HEK293 (cell line): ENCODE data around the gene LDLRAD4.

Experiments used
- CTCF ChIA-PET: fragments of 350-600 bp; formaldehyde crosslinking; extraction: SDS; loops from one replicate; lab custom pipeline; 2021; ENCODE audit warnings: antibody characterized with exemption; lab: Yijun Ruan, JAX
- POLR2A ChIA-PET: fragments of 300-600 bp; formaldehyde crosslinking; extraction: SDS; loops from one replicate; lab custom pipeline; 2020; ENCODE audit warnings: antibody characterized with exemption, inconsistent platforms; lab: Yijun Ruan, JAX
- H3K27ac ChIP-seq: fragments of 200-500 bp; sonication (Bioruptor generic); 2 replicates; pipeline ENCODE4 v1.5.1; 2014; ENCODE audit warnings: low read depth, low read length, control low read depth, inconsistent platforms; ENCODE audit errors: extremely low read depth
- H3K36me3 ChIP-seq, 2 experiments: fragments of 200-500 bp in 1 of 2; sonication (Bioruptor generic) in 1 of 2; 1 replicate in 1 of 2; 2 replicates in 1 of 2; pipeline ENCODE4 v1.5.1; 2014 to 2017; ENCODE audit warnings: inconsistent platforms in 2 of 2, low read length in 2 of 2; ENCODE audit not compliant: control insufficient read depth in 2 of 2, insufficient read depth in 1 of 2
- H3K4me1 ChIP-seq: fragments of 200-500 bp; sonication (Bioruptor generic); 2 replicates; pipeline ENCODE4 v1.5.1; 2014; ENCODE audit warnings: mild to moderate bottlenecking, low read length, inconsistent platforms; ENCODE audit not compliant: control insufficient read depth, insufficient read depth
- H3K4me3 ChIP-seq: 2 replicates; pipeline ENCODE4 v1.5.1; 2011; ENCODE audit warnings: low read depth, mild to moderate bottlenecking, control low read depth, low read length, moderate library complexity
- H3K9me3 ChIP-seq: fragments of 200-500 bp; sonication (Bioruptor generic); 2 replicates; pipeline ENCODE4 v1.5.1; 2014; ENCODE audit warnings: low read depth, low read length, inconsistent platforms; ENCODE audit not compliant: control insufficient read depth, insufficient read depth
- GFI1B ChIP-seq: fragments of 450-650 bp; formaldehyde crosslinking; IDR thresholded peaks from 2 replicates; pipeline ENCODE4 v1.5.1; 2016; ENCODE audit warnings: missing biosample characterization, missing genetic modification characterization
- PATZ1 ChIP-seq: fragments of 450-650 bp; formaldehyde crosslinking; IDR thresholded peaks from 2 replicates; pipeline ENCODE4 v1.5.1; 2016; ENCODE audit warnings: missing biosample characterization, missing genetic modification characterization
- SCRT1 ChIP-seq: fragments of 450-650 bp; formaldehyde crosslinking; IDR thresholded peaks from 2 replicates; pipeline ENCODE4 v1.5.1; 2016; ENCODE audit warnings: missing biosample characterization, missing genetic modification characterization, borderline replicate concordance
- SP7 ChIP-seq: fragments of 450-650 bp; formaldehyde crosslinking; IDR thresholded peaks from 2 replicates; pipeline ENCODE4 v1.5.1; 2016; ENCODE audit warnings: missing biosample characterization, missing genetic modification characterization
- TSHZ1 ChIP-seq: fragments of 450-650 bp; formaldehyde crosslinking; IDR thresholded peaks from 2 replicates; pipeline ENCODE4 v1.5.1; 2016; ENCODE audit warnings: missing biosample characterization, missing genetic modification characterization, borderline replicate concordance
- YY1 ChIP-seq: fragments of 450-650 bp; formaldehyde crosslinking; IDR thresholded peaks from 2 replicates; pipeline ENCODE4 v1.5.1; 2018; ENCODE audit warnings: missing biosample characterization, missing genetic modification characterization
- ZBTB20 ChIP-seq: fragments of 450-650 bp; formaldehyde crosslinking; IDR thresholded peaks from 2 replicates; pipeline ENCODE4 v1.5.1; 2016; ENCODE audit warnings: missing biosample characterization, missing genetic modification characterization
- ZNF121 ChIP-seq: fragments of 450-650 bp; formaldehyde crosslinking; IDR thresholded peaks from 2 replicates; pipeline ENCODE4 v1.5.1; 2016; ENCODE audit warnings: missing biosample characterization, missing genetic modification characterization
- ZNF138 ChIP-seq: fragments of 450-650 bp; formaldehyde crosslinking; IDR thresholded peaks from 2 replicates; pipeline ENCODE4 v1.5.1; 2016; ENCODE audit warnings: missing biosample characterization, missing genetic modification characterization, borderline replicate concordance
- ZNF140 ChIP-seq: fragments of 450-650 bp; formaldehyde crosslinking; IDR thresholded peaks from 2 replicates; pipeline ENCODE4 v1.5.1; 2016; ENCODE audit warnings: missing biosample characterization, missing genetic modification characterization
- ZNF155 ChIP-seq: fragments of 450-650 bp; formaldehyde crosslinking; IDR thresholded peaks from 2 replicates; pipeline ENCODE4 v1.5.1; 2016; ENCODE audit warnings: missing biosample characterization, missing genetic modification characterization
- ZNF19 ChIP-seq: fragments of 450-650 bp; formaldehyde crosslinking; IDR thresholded peaks from 2 replicates; pipeline ENCODE4; 2016; ENCODE audit warnings: missing biosample characterization, missing genetic modification characterization, low read depth
- ZNF2 ChIP-seq: fragments of 450-650 bp; formaldehyde crosslinking; IDR thresholded peaks from 2 replicates; pipeline ENCODE4 v1.5.1; 2016; ENCODE audit warnings: missing biosample characterization, missing genetic modification characterization
- ZNF280C ChIP-seq: fragments of 450-650 bp; formaldehyde crosslinking; IDR thresholded peaks from 2 replicates; pipeline ENCODE4 v1.5.1; 2016; ENCODE audit warnings: missing biosample characterization, missing genetic modification characterization
- ZNF324 ChIP-seq: fragments of 450-650 bp; formaldehyde crosslinking; IDR thresholded peaks from 2 replicates; pipeline ENCODE4 v1.5.1; 2016; ENCODE audit warnings: missing biosample characterization, missing genetic modification characterization
- ZNF391 ChIP-seq: fragments of 450-650 bp; formaldehyde crosslinking; IDR thresholded peaks from 2 replicates; pipeline ENCODE4 v1.5.1; 2016; ENCODE audit warnings: low read depth, missing biosample characterization, missing genetic modification characterization, borderline replicate concordance
- ZNF513 ChIP-seq: fragments of 450-650 bp; IDR thresholded peaks from 2 replicates; pipeline ENCODE4 v1.5.1; 2018; ENCODE audit warnings: missing biosample characterization, missing genetic modification characterization
- ZNF544 ChIP-seq: fragments of 450-650 bp; formaldehyde crosslinking; IDR thresholded peaks from 2 replicates; pipeline ENCODE4 v1.5.0; 2017; ENCODE audit warnings: missing biosample characterization, missing genetic modification characterization
- ZNF548 ChIP-seq: fragments of 450-650 bp; formaldehyde crosslinking; IDR thresholded peaks from 2 replicates; pipeline ENCODE4 v1.5.1; 2016; ENCODE audit warnings: missing biosample characterization, missing genetic modification characterization
- ZNF561 ChIP-seq: fragments of 450-650 bp; IDR thresholded peaks from 2 replicates; pipeline ENCODE4 v1.5.1; 2018; ENCODE audit warnings: missing biosample characterization, missing genetic modification characterization, borderline replicate concordance
- ZNF624 ChIP-seq: fragments of 450-650 bp; formaldehyde crosslinking; IDR thresholded peaks from 2 replicates; pipeline ENCODE4 v1.5.1; 2017; ENCODE audit warnings: missing biosample characterization, missing genetic modification characterization
- ZNF626 ChIP-seq: fragments of 450-650 bp; sonication (Bioruptor Pico); formaldehyde crosslinking; IDR thresholded peaks from 2 replicates; pipeline ENCODE4 v1.5.1; 2018; ENCODE audit warnings: missing biosample characterization, missing genetic modification characterization, inconsistent platforms
- ZNF654 ChIP-seq: fragments of 450-650 bp; formaldehyde crosslinking; IDR thresholded peaks from 2 replicates; pipeline ENCODE4 v1.5.1; 2016; ENCODE audit warnings: low read depth, missing biosample characterization, missing genetic modification characterization
- ZNF658 ChIP-seq: fragments of 450-650 bp; formaldehyde crosslinking; IDR thresholded peaks from 2 replicates; pipeline ENCODE4; 2016; ENCODE audit warnings: missing biosample characterization, missing genetic modification characterization
- ZNF747 ChIP-seq: fragments of 450-650 bp; formaldehyde crosslinking; IDR thresholded peaks from 2 replicates; pipeline ENCODE4 v1.5.1; 2016; ENCODE audit warnings: missing biosample characterization, missing genetic modification characterization
- ZSCAN5A ChIP-seq: fragments of 450-650 bp; formaldehyde crosslinking; IDR thresholded peaks from 2 replicates; pipeline ENCODE4 v1.5.1; 2016; ENCODE audit warnings: missing biosample characterization, missing genetic modification characterization

Gene LDLRAD4

GRCh38 chr18:13510594-13510993 is 292.0 kb downstream of the LDLRAD4 start:
- CTCF ChIA-PET: interaction anchor here (0.6 kb wide), 1 partner anchor 82 kb away, joined by 3 read pairs; no protein-coding TSS in a partner anchor
- Histone ChIP-seq H3K27ac (no peak overlapping the region), H3K4me1 (peaks cover 3% of the 10 kb centered on the region), H3K4me3 (no peak overlapping the region), H3K36me3 (no peaks in the 10 kb centered on the region), H3K9me3 (no peaks in the 10 kb centered on the region)
- POLR2A ChIA-PET: no interaction called here
- TF ChIP-seq ZNF138 (tag by site-specific recombination): no peak
- TF ChIP-seq ZNF624 (tag by site-specific recombination): no peak
- no peak for TF ChIP-seq ZNF2 (tag by site-specific recombination)
- no peak for TF ChIP-seq ZNF19
- no peak for TF ChIP-seq ZNF548
- no peak for TF ChIP-seq ZNF658 (tag by site-specific recombination)
- no peak for TF ChIP-seq ZNF140 (tag by site-specific recombination)
- no peak for TF ChIP-seq ZNF391
- TF ChIP-seq ZNF561 (tag by site-specific recombination): no peak
- TF ChIP-seq TSHZ1: no peak

- ChIA-PET POLR2A (interaction anchor here (2.2 kb wide), 1 partner anchor 11 kb away, joined by 9 read pairs; no protein-coding TSS in a partner anchor), CTCF (interaction anchor here (1.0 kb wide), 1 partner anchor 10 kb away, joined by 3 read pairs; no protein-coding TSS in a partner anchor)
- no peak overlapping the region for H3K4me3 ChIP-seq
- TF ChIP-seq ZNF654 (tag by site-specific recombination) (no peak), ZNF2 (tag by site-specific recombination) (no peak), GFI1B (no peak), ZNF121 (no peak), ZNF544 (tag by site-specific recombination) (no peak), SCRT1 (tag by site-specific recombination) (no peak), ZNF747 (tag by site-specific recombination) (no peak), ZBTB20 (tag by site-specific recombination) (no peak), YY1 (tag by site-specific recombination) (no peak), ZNF513 (tag by site-specific recombination) (no peak), ZNF155 (tag by site-specific recombination) (no peak), SP7 (no peak), ZSCAN5A (no peak), ZNF280C (tag by site-specific recombination) (no peak), ZNF626 (no peak), ZNF324 (tag by site-specific recombination) (no peak), PATZ1 (tag by site-specific recombination) (no peak)
These were observed 293.5 kb downstream of the LDLRAD4 start for GRCh38 chr18:13511961-13512577.

More at GRCh38 chr18:13511961-13512577, 293.5 kb downstream of the LDLRAD4 start:
- Histone ChIP-seq H3K27ac (no peak overlapping the region), H3K4me1 (peaks cover 3% of the 10 kb centered on the region), H3K36me3 (no peaks in the 10 kb centered on the region), H3K9me3 (no peaks in the 10 kb centered on the region)
